ENCODE results near the gene SHISAL1.

SHISAL1 gene

DNA sequence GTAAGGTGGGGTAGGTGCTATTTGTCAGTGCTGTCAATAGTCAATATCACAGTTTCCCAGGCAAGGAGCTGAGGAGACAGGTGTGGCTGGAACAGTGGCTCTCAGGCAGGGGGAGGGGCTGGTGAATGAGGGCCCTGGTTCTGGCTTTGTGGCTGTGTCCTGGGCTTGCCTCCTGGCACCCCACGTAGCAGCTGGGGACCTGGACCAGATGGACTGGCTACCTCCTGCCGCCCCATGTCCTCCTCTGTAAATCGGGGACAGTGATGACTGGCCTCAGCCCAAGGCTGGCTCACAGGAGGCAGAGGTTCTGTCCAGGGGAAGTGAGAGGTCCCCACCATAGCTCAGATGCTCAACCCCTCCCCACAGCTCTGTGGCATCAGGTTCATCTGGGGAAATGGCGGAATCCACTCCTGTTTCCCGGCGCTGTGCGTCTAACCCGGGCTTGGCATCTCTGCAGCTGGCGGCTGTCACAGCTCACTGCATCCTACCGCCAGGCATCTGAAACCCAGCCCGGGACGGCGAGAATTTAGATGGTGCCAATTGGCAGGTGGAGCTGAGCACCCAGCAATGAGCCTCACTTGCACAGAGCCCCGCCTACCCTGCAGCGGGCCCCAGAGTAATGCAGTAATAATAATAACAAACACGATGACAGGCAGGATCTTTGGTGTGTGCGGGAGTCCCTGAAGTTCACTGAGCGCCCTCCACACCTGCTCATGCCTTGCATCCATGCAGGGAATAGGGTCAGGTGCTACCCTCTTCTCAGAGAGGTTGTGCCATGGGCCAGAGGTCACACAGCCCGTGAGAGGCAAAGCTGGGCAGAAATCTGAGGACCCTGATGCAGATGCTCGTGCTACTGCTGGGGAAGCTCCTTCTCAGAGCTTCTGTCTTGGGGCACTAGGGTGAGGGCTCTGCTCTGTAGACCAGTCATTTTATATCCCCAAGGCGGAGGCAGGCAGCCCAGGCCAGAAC is 27.8 kb upstream of the SHISAL1 start:
- no peak overlapping the region for H3K4me3 Mint-ChIP-seq

DNA sequence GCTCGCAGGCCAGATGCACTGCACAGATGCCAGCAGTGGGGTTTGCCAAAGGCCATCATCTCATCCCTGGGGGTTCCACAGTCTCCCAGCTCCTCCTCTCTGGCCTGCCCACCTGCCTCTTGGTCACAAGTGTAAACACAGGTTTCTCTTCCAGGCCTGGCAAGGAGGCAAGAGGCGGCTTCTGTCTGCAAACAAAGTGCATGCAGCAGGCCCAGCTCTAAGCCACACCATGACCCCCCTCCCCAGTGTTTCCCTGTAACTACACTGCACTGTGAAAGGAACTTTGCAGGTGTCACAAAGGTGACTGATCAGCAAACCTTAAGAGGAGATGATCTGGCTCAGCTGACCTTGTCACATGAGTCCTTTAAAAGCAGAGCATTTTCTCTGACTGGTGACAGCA is 26.2 kb upstream of the SHISAL1 start:
- Mint-ChIP-seq H3K9me3 (no peaks in the 10 kb centered on the region), H3K27ac (ENCODE audit: low read depth) (no peak overlapping the region), H3K27me3 (no peaks in the 10 kb centered on the region), H3K4me3 (no peak overlapping the region), H3K36me3 (ENCODE audit: insufficient read depth) (peaks cover 2% of the 10 kb centered on the region), H3K4me1 (no peaks in the 10 kb centered on the region)
- ATAC-seq (replicated peaks; ENCODE audit: extremely low read depth, poor library complexity, severe bottlenecking) (no peak), DNase-seq (ENCODE audit: low spot score in 2 of 2) (no peak)

More for the DNA sequence above, 27.8 kb upstream of the SHISAL1 start:
- no peak overlapping the region for H3K27ac Mint-ChIP-seq (ENCODE audit: low read depth)
- DNase-seq (ENCODE audit: low spot score in 2 of 2): no peak
- no peaks in the 10 kb centered on the region for H3K4me1 Mint-ChIP-seq
- no peaks in the 10 kb centered on the region for H3K9me3 Mint-ChIP-seq
- H3K36me3 Mint-ChIP-seq (ENCODE audit: insufficient read depth): peaks cover 3% of the 10 kb centered on the region
- ATAC-seq (replicated peaks; ENCODE audit: extremely low read depth, poor library complexity, severe bottlenecking): no peak
- H3K27me3 Mint-ChIP-seq: peaks cover 7% of the 10 kb centered on the region

GRCh38 chr22:44338177-44338810 is 25.5 kb upstream of the SHISAL1 start:
- Mint-ChIP-seq H3K36me3 (ENCODE audit: insufficient read depth) (peaks cover 2% of the 10 kb centered on the region), H3K4me1 (no peaks in the 10 kb centered on the region), H3K27ac (ENCODE audit: low read depth) (no peak overlapping the region), H3K27me3 (no peaks in the 10 kb centered on the region), H3K9me3 (no peaks in the 10 kb centered on the region), H3K4me3 (no peak overlapping the region)
- DNase-seq (ENCODE audit: low spot score in 2 of 2): no peak
- ATAC-seq (replicated peaks; ENCODE audit: extremely low read depth, poor library complexity, severe bottlenecking): no peak

- Mint-ChIP-seq H3K27me3 (no peaks in the 10 kb centered on the region), H3K27ac (ENCODE audit: low read depth) (no peak overlapping the region), H3K4me3 (no peak overlapping the region), H3K36me3 (ENCODE audit: insufficient read depth) (peaks cover 2% of the 10 kb centered on the region), H3K4me1 (no peaks in the 10 kb centered on the region), H3K9me3 (no peaks in the 10 kb centered on the region)
- DNase-seq (ENCODE audit: low spot score in 2 of 2): no peak
- ATAC-seq (replicated peaks; ENCODE audit: extremely low read depth, poor library complexity, severe bottlenecking): no peak
Measured at GRCh38 chr22:44337678-44338004, 24.9 kb upstream of the SHISAL1 start.

DNA sequence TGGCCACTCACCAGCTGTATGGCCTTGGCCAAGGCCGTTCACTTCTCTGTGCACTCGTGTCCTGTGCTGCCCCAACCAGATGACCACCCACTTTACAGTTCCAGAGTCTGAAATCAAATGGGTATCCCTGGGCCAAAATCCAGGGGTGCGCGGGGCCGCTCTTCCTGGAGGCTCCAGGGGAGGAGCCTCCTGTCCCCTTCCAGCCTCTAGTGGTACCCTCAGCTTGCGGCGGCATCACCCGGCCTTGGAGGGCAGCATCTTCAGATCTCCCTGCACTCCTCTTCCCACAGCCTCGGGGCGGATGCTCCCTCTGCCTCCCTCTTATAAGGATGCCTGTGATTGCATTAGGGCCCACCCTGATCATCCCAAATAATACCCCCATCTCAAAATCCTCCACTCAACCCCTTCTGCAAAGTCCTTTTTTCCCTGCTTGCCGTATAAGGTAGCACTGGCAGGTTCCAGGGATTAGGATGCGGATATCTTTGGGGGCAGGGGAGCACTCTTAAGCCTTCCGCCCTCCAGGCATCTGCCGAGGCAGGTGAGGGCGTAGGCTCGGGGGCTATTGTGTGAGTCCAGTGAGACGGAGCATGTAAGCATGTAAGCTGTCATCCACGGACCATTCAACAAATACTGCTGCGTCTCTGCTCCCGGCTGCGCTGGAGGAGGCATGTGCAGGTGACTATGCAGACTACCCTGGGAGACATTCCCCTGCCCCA is 24.4 kb upstream of the SHISAL1 start:
- Mint-ChIP-seq H3K36me3 (ENCODE audit: insufficient read depth) (peaks cover 2% of the 10 kb centered on the region), H3K9me3 (no peaks in the 10 kb centered on the region), H3K4me1 (peaks cover 2% of the 10 kb centered on the region), H3K27ac (ENCODE audit: low read depth) (no peak overlapping the region), H3K4me3 (no peak overlapping the region), H3K27me3 (peaks cover 3% of the 10 kb centered on the region)
- no peak for ATAC-seq (replicated peaks; ENCODE audit: extremely low read depth, poor library complexity, severe bottlenecking)
- no peak for DNase-seq (ENCODE audit: low spot score in 2 of 2)

- H3K27ac Mint-ChIP-seq (ENCODE audit: low read depth): no peak overlapping the region
- H3K27me3 Mint-ChIP-seq: peaks cover 6% of the 10 kb centered on the region
- DNase-seq (ENCODE audit: low spot score in 2 of 2): no peak
- H3K4me1 Mint-ChIP-seq: peaks cover 5% of the 10 kb centered on the region
- H3K4me3 Mint-ChIP-seq: no peak overlapping the region
- no peaks in the 10 kb centered on the region for H3K9me3 Mint-ChIP-seq
- peaks cover 2% of the 10 kb centered on the region for H3K36me3 Mint-ChIP-seq (ENCODE audit: insufficient read depth)
- no peak for ATAC-seq (replicated peaks; ENCODE audit: extremely low read depth, poor library complexity, severe bottlenecking)
Measured at GRCh38 chr22:44335903-44336803, 23.4 kb upstream of the SHISAL1 start.

GRCh38 chr22:44335066-44335839 is 22.5 kb upstream of the SHISAL1 start:
- H3K27me3 Mint-ChIP-seq: peaks cover 6% of the 10 kb centered on the region
- ATAC-seq (replicated peaks; ENCODE audit: extremely low read depth, poor library complexity, severe bottlenecking): no peak
- no peaks in the 10 kb centered on the region for H3K9me3 Mint-ChIP-seq
- DNase-seq (ENCODE audit: low spot score in 2 of 2): no peak
- H3K36me3 Mint-ChIP-seq (ENCODE audit: insufficient read depth): no peaks in the 10 kb centered on the region
- H3K4me1 Mint-ChIP-seq: peaks cover 5% of the 10 kb centered on the region
- no peak overlapping the region for H3K27ac Mint-ChIP-seq (ENCODE audit: low read depth)
- H3K4me3 Mint-ChIP-seq: no peak overlapping the region

DNA sequence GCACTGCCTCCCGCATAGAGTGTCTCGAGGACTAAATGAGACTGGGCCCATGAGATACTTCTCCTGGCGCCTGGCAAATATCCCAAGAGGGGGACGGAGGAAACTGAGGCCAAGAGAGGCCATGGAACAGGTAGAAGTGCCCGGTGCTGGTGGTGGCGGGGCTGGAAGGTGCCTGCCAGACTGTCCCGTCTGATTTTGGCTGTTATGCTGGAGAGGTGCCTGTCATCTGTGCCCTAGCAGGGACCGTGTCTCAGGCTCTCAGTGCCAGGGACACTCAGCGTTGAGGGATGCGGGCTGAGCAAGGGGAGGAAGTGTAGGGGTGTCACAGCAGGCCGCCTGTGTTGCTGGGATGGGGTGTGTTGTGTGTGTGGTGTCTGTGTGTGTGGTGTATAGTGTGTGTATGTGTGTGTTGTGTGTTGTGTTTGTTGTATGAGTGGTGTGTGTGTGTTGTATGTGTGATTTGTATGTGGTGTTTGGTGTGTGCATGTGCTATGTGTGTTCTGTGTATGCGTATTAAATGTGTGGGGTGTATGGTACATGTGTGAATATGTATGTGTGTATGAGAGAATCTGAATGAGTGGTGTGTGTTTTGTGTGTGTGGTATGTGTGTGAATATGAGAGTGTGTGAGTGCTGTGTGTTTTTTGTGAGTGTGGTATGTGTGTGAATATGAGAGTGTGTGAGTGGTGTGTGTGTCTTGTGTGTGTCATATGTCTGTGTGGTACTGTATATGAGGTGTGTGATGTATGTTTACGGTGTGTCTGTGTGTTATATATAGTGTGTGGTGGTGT is 21.3 kb upstream of the SHISAL1 start:
- no peak overlapping the region for H3K4me3 Mint-ChIP-seq
- no peak for DNase-seq (ENCODE audit: low spot score in 2 of 2)
- peaks cover 11% of the 10 kb centered on the region for H3K4me1 Mint-ChIP-seq

GRCh38 chr22:44332946-44333345 is 20.2 kb upstream of the SHISAL1 start:
- no peak overlapping the region for H3K4me3 Mint-ChIP-seq
- H3K27me3 Mint-ChIP-seq: peaks cover 21% of the 10 kb centered on the region

More for the DNA sequence above, 21.3 kb upstream of the SHISAL1 start:
- no peaks in the 10 kb centered on the region for H3K9me3 Mint-ChIP-seq
- peaks cover 1% of the 10 kb centered on the region for H3K36me3 Mint-ChIP-seq (ENCODE audit: insufficient read depth)
- no peak for ATAC-seq (replicated peaks; ENCODE audit: extremely low read depth, poor library complexity, severe bottlenecking)
- H3K27me3 Mint-ChIP-seq: peaks cover 11% of the 10 kb centered on the region
- H3K27ac Mint-ChIP-seq (ENCODE audit: low read depth): no peak overlapping the region

DNA sequence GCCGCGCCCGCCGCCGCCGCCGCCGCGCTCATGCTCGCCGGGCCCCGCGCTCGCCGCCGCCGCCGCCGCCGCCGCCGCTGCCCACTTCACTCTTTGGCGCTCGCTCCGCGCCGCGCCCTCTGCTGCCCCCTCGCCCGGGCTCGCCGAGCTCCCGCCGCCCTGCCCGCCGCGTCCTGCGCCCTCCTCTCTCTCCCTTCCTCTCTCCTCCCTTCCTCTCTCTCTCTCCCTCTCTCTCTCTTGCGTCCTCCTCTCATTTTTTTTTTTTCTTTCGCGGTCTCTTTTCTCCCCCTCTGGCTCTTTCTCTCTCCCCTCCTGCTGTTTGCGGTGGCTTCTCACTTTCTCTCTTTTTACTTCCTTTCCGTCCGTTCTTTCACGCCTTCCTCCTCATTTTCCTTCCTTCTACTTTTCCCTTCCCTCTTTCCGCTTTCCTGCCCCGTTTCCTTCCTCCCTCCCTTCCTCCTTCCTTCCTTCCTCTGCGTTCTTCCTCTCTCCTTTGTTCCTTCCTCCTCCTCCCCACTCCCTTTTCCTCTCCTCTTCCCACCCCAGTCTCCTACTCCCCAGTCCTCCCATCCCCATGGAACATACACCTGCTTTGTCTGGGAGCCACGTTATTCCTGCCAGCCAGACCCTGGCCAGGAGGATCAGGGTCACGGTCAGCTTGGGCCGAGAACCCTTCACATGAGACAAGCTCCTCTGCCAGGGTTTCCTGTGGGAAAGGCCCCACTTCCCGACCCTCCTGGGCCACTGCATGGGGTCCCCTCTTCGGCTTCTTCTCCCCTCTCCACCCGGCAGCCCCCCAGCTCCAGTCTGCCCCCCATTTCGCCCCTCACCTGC is 19.3 kb upstream of the SHISAL1 start:
- Mint-ChIP-seq H3K27me3 (peaks cover 29% of the 10 kb centered on the region), H3K36me3 (ENCODE audit: insufficient read depth) (peaks cover 1% of the 10 kb centered on the region), H3K27ac (ENCODE audit: low read depth) (no peak overlapping the region), H3K9me3 (no peaks in the 10 kb centered on the region), H3K4me1 (peaks cover 15% of the 10 kb centered on the region), H3K4me3 (peak overlapping the region; percentile 65)
- no peak for ATAC-seq (replicated peaks; ENCODE audit: extremely low read depth, poor library complexity, severe bottlenecking)
- DNase-seq (ENCODE audit: low spot score in 2 of 2): no peak

More at GRCh38 chr22:44332946-44333345, 20.2 kb upstream of the SHISAL1 start:
- Mint-ChIP-seq H3K27ac (ENCODE audit: low read depth) (no peak overlapping the region), H3K9me3 (no peaks in the 10 kb centered on the region), H3K36me3 (ENCODE audit: insufficient read depth) (peaks cover 1% of the 10 kb centered on the region), H3K4me1 (peaks cover 15% of the 10 kb centered on the region)
- ATAC-seq (replicated peaks; ENCODE audit: extremely low read depth, poor library complexity, severe bottlenecking): no peak
- no peak for DNase-seq (ENCODE audit: low spot score in 2 of 2)

Measured in central memory CD8-positive, alpha-beta T cell (primary cell).